ENCODE data around the gene ZNRF4.
"Not testable (repeated sequence)": the region's sequence is repeated elsewhere in the genome, so short reads cannot be mapped to it uniquely, and the experiment has no call there.

The ZNRF4 gene

DNA sequence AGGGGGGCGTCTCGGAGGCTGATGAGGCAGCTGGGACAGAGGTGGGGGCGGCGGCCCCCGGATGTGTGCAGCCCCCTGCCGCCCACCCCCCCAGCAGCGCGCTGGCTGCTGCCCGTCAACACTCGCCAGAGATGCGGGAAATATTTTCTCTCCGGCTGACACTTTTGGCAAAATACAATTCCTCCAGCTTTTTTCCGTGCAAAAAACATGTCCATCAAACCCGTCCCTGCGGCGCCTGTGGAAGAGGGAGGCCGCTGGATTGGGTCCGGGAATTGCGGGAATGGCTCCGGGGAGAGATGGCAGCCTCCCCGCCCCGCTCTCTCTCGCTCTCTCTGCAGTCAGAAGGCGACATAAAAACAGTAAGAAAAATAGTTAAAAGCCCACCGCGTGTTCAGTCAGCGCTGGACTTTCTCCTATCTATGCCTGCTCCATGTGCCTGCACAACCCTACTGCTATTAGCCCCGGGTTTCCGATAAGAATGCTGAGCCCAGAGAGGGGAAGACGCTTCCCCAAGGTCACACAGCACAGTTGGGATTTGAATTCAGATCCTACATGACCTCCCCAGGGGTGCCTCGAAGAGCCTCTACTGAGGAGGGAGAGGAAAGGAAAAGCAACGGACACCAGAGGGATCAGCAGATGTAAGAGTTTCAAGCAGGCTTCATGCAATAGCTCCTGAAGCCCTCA lies 23.2 kb downstream of the ZNRF4 start:
- DNase-seq: no peak

DNA sequence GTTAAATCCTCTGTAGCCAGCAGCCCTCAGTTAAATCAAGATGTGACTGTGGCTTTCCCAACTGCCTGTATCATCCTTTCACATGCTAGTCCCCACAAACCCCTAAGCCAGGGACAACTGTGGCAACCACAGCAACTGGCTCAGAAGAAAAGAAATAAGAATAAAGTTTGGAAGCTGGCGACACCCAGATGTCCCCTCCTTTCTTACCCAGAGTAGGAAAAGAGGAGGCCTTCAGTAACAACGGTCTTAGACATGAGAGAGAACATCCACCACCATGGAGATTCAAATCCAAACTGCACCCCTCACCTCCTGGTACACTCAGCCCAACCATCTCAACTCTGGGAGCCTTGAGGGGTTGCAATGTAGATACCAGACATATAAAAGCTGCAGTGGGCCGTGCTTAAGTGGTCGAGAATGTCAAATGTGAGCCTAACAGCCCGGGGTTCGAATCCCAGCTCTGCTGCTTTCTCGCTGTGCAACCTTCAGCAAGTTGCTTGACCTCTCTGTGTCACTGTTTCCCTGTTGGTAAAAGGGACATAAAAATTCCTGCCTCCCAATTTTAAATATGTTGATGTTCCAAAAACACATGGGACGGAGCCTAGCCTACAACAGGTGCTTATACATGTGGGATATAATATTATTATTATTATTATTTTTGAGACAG lies 23.8 kb downstream of the ZNRF4 start:
- no peak for DNase-seq

DNA sequence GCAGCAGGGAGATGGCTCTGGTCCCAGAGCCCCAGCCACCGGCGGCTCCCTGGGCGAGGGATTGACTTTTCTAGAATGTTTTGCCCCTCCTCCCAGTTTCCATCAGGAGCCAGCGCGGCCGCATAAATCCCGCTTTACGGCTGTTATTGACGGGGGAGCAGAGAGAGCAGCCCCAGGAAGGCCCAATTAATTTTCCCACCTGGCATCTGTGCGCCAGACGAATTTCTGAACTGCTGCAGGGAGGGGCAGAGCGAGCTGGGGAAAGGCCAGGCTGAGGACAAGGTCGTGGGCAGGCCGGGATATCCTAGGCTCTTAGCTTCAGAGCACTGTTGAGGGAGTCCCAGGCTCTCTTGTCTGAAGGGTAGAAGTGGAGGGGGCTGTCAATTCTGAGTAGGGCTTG lies 24.7 kb downstream of the ZNRF4 start:
- no peak for DNase-seq

DNA sequence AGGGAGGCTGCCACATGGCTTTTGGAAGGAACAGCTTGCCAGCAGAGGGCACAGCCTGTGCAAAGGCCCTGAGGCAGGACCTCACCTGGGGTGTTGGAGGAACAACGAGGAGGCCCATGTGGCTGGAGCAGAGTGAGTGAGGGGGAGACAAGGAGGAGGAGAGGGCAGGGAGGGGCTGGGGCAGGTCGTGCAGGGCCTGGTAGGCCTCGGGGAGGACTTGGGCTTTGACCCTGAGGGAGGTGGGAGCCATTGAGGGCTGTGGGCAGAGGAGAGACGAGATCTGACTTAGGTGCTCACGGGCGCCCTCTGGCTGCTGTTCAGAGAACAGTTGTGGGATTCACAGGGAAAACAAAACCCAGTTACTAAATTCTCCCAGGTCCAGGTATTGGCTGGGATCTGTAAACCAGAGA lies 25.2 kb downstream of the ZNRF4 start:
- DNase-seq: peak; percentile 56

DNA sequence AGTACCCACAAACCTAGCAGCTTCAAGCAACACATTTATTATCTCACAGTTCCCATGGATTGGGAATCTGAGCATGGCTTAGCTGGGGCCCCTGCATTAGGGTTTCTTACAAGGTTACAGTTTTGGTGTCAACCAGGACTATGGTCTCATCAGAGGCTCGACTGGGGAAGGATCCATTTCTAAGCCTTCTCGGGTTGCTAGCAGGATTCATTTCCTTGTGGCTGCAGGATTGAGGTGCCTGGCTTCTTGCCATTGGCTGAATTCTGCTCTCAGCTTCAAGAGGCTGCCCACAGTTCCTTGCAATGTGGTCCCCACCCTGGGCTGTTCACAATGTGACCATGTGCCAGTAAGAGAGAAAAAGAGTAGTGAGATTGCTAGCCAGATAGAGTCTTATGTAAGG lies 26.7 kb downstream of the ZNRF4 start:
- DNase-seq: no peak

DNA sequence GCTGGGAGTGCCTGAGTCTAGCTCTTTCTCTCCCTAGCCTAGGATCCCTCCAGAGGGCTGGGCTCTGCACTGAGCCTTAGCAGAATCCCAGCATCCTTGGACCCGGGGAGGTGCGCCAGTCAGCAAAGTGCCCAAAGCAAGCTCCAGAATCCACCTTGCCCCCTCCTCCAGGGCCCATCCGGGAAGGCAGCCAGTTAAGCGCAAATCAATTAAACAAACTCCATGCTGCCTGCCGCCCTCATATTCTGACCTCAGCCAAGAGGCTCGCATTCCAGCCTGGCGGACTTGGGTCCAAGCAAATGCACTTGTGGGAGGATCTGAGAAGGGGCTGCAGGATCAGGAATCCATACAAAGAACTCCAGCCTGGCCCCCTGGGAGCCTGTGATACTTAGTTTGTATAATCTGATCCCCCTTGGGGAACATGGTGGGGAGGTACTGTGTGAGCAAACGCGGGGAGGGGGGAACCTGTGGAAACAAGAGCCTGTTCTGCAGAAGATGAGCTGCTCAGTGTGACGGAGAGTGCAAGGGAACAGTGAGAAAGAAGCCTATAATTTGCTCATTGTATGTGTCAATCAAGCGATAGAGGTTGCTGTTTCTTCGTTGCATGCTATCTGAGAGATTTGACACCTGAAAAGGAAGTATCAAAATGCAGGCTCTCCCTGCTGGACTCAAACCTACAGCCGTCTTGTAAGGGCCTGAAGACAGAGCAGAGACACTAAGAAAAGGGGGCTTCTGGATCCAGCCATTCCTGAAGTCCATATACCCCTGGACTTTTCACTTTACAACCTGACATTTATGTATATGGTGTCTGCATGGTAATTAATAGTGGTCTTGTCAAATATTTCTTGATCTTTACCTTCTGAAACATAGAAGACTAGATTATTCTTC lies 29.4 kb downstream of the ZNRF4 start:
- DNase-seq: no peak

DNA sequence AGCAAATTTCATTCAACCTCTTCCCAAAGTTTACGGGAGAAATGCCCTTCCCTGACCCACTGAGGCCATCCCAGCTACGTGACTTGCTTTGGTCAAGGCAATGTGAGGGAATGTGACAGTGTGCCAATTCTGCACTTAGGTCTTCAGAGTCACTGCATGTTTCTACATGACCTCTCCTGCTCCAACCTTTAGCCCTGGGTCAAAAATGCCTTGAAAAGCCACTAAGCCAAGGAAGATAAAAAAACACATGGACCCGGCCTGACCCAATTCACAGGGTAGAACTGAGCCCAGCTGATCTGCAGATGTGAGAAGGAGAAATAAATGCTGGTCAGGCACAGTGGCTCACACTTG lies 30.0 kb downstream of the ZNRF4 start:
- DNase-seq: no peak

DNA sequence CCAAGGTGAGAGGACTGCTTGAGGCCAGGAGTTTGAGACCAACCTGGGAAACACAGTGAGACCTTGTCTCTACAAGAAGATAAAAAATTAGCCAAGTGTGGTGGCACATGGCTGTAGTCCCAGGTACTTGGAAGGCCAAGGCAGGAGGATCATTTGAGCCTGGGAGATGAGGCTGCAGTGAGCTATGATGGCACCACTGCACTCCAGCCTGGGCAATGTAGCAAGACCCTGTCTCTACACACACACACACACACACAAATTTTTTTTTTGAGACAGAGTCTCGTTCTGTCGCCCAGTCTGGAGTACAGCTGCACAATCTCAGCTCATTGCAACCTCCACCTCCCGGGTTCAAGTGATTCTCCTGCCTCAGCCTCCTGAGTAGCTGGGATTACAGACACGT lies 30.4 kb downstream of the ZNRF4 start:
- not testable (repeated sequence) for DNase-seq

DNA sequence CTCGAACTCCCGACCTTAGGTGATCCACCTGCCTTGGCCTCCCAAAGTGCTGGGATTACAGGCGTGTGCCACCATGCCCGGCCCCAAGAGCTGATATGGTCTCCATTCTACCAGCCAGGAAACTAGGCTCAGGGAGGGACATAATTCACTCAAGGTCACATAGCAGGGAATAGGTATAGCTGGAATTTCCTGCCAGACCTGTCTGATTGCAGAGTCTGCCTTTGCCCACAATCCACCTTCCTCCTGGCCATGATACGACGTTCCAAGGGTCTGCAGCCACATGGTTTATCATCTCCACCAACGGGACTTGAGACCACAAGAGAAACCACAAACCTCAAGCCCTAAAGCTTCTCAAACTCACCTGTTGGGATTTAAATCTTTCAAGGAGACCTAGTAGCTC lies 32.0 kb downstream of the ZNRF4 start:
- peak; percentile 44 for DNase-seq

DNA sequence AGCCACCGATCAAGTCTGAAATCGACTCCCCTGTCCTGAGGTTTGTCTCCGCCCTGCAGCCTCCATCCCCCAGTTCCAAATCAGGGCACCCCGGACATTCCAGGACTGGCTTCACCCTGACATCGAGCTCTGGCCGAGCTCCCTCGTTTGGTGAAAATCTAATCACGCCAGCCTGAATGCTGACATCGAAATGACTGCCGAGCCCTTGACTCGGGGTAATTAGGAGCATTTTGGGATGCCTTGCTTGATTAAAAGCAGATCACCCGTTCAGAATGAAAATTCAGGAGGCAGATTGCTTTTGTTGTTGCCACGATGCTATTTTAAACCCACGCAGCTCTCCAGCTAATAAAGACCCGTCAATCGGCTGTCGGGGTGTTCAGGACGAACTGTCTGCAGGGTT lies 34.3 kb downstream of the ZNRF4 start:
- DNase-seq: no peak

DNA sequence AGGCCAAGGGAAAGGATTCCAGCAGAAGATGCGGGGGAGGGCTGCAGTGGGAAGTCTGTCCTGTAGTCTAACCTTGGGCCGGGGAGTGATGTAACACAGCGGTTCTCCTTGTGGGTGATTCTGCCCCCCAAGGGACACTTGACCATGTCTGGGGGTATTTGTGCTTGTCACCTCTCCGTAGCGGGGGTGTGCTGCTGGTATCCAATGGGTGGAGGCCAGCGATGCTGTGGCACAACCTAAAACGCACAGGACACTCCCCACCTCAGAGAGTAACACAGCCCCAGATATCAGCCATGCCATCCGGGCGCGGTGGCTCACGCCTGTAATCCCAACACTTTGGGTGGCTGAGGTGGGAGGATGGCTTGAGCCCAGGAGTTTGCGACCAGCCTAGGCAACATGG lies 36.3 kb downstream of the ZNRF4 start:
- DNase-seq: no peak

DNA sequence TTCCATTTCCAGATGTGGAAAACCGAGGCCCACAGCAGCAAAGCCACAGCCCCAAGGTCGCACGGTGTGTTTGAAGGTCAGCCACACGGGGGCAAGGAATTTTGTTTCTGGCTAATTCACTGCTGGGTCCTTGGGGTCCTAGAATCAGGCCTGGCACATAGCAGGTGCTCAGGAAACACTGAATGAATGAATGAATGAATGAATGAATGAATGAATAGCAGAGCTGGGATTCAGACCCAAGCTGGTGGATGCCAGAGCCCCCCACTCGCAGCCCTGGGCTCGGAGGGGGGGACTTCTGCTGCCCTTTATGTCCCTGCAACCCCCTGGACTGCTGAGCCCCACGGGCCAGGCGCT lies 37.0 kb downstream of the ZNRF4 start:
- DNase-seq: no peak

DNA sequence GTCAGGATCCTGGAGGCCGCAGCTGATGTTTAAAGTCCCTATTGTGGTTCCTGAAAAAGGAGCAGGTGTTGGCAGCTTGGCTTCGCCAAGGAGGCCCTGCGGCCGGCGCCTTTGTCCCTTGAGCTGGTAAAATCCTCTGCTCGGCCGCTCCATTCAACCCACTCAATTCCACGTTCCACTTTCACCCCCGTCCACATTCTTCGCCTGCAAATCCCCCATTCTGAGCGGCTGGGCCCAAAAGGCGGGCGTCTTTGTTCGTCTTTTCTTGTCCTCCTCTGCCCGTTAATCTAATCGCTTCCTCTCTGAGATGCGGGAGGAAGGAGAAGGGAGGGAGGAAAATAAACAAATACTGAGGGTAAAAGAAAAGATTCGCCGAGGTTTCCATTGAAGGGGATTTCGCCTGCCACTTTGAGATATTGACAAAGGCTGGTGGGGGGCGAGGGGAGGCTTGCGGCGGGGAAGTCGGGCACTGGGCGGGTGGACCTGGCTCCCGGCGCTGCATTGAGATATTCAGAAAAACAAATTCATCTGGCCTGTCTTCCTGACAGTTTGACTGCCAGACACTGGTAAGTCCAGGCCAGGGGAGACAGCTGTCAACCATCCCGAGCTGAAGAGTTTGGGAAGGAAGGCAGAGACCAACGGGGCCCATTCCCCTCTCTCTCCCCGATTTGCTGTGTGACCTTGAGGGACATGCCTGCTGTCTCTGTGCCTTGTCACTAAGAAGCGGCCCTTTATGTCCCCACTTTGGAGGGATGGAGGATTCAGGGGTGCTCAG lies 37.6 kb downstream of the ZNRF4 start:
- no peak for DNase-seq

DNA sequence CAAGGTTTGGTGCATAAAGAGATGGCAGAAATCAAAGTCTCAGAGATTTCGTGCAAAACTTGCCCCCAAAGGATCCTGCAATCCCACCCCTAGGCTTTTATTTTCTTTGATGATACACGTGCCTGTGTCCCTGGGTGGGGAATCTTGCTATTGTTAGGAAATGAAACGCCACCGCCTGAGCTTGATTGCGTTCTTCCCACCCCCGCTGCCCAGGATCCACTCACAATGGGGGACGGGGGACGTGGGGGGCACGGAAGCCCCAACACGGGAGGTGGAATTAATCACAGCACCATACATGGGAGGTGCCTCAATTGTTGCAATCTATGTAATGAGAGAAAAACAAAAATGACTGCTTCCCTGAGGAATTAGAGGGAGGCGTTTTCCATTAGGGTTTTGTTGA lies 39.6 kb downstream of the ZNRF4 start:
- no peak for DNase-seq

DNA sequence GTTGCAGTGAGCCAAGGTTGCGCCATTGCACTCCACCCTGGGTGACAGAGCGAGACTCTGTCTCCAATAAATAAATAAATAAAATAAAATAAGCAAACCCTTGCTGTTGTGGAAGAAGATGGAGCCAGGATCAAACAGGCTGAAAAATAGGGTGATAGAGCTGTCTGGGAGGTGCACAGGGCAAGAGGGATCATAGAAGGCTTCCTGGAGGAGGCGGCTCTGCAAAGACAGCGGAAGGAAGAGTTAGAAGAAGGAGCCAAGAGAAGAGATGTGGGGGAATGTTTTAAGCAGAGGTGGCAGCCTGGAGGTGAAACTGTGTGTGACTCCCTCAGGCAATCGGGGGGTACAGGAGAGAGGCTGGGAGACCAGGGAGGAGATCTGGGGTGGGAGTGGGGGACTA lies 40.6 kb downstream of the ZNRF4 start:
- DNase-seq: no peak

DNA sequence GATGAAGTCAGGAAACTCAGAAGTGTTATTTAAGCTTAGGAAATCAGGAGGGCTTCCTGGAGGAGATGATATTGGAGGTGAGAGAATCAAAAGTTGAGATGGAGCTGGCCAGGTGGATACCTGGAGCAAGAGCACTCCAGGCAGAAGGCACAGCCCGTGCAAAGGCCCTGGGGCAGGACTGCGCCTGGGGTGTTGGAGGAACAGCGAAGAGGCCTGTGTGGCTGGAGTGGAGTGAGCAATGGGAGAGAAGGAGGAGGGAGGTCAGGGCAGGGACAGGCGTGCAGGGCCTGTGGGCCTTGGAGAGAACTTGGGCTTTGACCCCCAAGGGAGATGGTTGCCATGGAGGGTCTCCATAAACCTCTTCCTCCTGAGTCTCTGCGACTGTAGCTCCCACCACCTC lies 42.1 kb downstream of the ZNRF4 start:
- DNase-seq: no peak

DNA sequence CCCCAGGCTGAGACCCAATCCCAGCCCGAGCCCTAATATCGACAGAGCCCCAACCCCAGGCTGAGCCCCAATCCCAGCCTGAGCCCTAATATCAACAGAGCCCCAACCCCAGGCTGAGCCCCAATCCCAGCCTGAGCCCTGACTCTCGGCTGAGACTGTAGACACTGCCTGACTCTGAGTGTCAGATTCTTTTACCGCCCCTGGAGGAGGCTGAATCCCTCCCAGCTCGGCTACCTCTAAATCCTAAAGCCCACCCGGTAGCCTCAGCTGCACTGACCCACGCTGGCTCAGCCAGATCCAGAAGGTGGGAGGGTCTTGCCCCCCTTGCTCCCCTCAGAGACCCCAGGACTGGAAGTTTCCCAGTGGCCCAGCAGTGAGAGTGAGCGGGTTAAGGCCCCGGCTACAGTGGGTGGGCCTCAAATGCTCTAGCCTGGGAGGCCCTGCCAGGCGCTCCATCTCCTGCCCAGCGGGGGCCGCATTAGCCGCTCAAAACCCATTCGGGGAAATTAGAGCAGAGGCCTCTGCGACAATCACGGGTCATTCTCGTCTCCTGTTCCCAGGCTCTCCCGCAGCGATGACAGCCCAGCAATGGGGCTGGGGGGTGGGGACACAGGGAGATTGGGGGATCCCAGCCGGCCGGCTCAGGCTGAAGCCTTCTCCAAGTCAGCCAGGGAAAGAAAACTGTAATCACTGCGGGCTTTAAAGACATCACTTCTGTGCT lies 43.8 kb downstream of the ZNRF4 start:
- no peak for DNase-seq

DNA sequence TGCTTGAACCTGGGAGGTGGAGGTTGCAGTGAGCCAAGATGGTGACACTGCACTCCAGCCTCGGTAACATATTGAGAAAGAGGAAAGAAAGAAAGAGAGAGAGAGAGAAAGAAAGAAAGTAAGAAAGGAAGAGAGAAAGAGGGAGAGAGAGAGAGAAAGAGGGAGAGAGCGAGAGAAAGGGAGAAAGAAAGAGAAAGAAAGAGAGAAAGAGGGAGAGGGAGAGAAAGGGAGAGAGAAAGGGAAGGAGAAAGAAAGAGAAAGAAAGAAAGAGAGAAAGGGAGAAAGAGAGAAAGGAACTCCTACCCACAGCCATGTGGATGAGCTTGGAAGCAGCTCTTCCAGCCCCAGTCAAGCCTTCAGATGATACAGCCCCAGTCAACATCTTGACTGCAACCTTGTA lies 46.7 kb downstream of the ZNRF4 start:
- DNase-seq: no peak

DNA sequence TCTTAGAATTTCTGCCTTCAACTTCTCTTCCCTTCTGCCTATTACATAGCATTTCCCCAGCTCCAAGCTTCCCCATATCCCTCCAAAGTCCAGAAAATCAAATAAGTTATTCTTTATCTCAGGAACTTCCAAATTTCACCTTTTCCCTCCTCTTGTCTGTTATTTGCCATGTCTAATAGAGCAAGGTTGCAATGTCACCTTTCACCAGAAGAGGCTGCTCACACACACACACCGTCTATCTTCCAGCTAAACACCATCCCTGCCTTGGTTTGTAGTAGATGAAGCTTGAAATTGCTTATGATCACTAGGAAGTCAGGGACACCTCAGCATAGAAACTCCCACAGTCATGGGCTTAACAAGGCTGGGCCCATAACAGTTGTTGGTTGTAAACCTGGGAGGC lies 48.4 kb downstream of the ZNRF4 start:
- DNase-seq: no peak

DNA sequence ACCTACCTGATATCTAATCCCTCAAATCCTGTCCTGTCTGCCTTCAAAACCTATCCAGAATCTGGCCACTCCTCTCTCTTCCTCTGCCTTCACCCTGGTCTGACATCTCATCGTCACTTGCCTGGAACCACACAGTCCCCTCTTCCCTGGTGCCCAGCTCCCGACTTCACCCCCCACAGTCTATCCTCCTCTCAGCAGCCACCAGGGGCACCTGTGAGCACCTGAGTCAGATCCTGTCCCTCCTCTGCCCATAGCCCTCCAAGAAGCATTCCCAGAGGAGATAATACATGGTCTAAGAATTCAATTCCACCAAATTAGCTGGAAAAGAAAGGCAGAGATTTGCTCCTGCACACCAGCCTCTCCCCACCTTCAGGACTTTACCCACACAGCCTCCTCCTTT lies 48.9 kb downstream of the ZNRF4 start:
- DNase-seq: no peak

Data from RPMI8226 (cell line).